Adipocyte (in vitro differentiated cells): ENCODE data around the gene ATG7.
A peak's percentile ranks its signal among the peaks of the same experiment; 100 is the strongest.

ENCODE experiments used
- DNase-seq: peaks from one replicate; pipeline ENCODE4 v3.0.0-alpha.2; 2015; ENCODE audit warnings: low read depth
- H3K27me3 ChIP-seq: replicated peaks from 2 replicates; pipeline ENCODE4 v1.7.0; 2013; ENCODE audit warnings: mild to moderate bottlenecking, low read length, moderate library complexity; ENCODE audit not compliant: control insufficient read depth, insufficient read depth
- H3K36me3 ChIP-seq: 2 replicates; pipeline ENCODE4 v1.7.0; 2013; ENCODE audit warnings: low read length, mild to moderate bottlenecking, moderate library complexity; ENCODE audit not compliant: control insufficient read depth, insufficient read depth, severe bottlenecking
- H3K4me1 ChIP-seq: 2 replicates; pipeline ENCODE4 v1.7.0; 2013; ENCODE audit warnings: mild to moderate bottlenecking, low read length, moderate library complexity; ENCODE audit not compliant: control insufficient read depth, insufficient read depth
- H3K4me3 ChIP-seq: 2 replicates; pipeline ENCODE4 v1.7.0; 2013; ENCODE audit warnings: mild to moderate bottlenecking, low read length, moderate library complexity
- H3K9ac ChIP-seq: 2 replicates; pipeline ENCODE4 v1.7.0; 2013; ENCODE audit warnings: mild to moderate bottlenecking, low read length, moderate library complexity
- H3K9me3 ChIP-seq: 2 replicates; pipeline ENCODE4 v1.7.0; 2013; ENCODE audit warnings: mild to moderate bottlenecking, low read length, moderate library complexity; ENCODE audit not compliant: control insufficient read depth

The ATG7 gene

DNA sequence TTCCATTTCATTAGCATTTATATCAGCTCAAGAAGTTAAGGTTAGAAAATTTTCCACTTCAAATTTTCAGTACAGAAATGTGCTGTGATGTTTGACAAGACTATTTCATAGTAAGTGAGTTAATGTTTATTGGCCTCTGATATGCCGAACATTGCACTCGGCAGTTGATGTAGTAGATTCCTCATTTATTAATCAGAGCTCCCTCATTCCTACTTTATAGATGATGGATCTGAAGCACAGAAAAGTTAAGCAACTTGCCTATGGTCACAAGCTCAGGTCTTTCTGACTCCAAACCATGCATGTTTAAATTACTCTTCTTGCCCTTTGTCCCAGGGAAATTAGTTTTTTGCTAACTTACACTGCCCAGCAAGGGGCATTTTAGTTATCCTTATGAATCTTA lies 92.0 kb downstream of the ATG7 start:
- Histone ChIP-seq H3K27me3 (no peaks in the 10 kb centered on the region), H3K4me3 (no peak overlapping the region), H3K36me3 (peaks cover 55% of the 10 kb centered on the region), H3K9ac (no peak overlapping the region), H3K9me3 (no peaks in the 10 kb centered on the region), H3K4me1 (peaks cover 26% of the 10 kb centered on the region)
- no peak for DNase-seq

DNA sequence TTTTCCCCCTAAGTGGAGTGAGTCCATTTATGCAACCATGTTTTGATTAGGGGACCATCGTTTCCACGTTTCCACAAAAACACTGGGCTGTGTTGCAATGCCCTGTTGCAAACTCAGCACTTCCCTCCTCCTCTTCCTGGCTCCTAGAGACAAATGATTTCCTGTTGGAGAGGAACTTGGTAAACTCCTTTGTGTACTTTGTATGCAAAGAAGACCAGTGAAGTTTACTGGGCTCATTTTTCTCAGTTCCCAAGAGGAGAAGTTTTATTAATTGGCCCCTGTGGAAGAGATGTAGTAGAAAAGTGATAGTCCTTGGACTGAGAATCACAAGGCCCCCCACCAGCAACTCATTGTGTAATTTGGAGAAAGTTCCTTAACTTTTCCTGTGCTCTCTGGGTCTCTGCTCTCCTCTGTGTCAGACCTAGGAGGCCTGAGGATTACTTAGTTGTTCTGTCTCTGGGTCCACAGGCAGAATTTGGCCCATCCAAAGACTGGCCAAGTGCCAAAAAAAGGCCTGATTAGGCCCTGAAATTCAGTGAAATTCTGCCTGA lies 95.0 kb downstream of the ATG7 start:
- Histone ChIP-seq H3K9me3 (no peaks in the 10 kb centered on the region), H3K36me3 (peaks cover 48% of the 10 kb centered on the region), H3K4me3 (no peak overlapping the region), H3K4me1 (peaks cover 26% of the 10 kb centered on the region), H3K27me3 (no peaks in the 10 kb centered on the region), H3K9ac (peak overlapping the region; percentile 63)
- DNase-seq = peak; percentile 65

DNA sequence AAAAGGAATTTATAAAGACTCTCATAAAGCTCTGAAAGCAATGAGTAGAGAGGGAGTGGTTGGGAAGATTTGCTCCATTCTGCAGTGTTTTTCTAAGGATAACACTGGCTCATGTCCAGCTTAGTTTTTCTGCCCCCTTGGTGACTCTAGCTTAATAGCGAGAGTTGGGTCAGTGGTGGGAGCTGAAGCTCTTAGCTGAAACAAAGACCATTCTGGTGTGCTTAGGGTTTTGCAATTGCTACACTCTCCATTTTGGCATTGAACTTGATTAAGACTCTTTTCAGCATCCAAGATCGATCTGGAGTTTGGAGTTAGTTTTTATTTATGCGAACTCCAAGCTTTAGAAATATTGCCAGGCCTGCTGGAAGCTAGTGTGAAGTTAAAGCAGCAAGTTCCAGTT lies 98.0 kb downstream of the ATG7 start:
- Histone ChIP-seq H3K4me1 (peaks cover 16% of the 10 kb centered on the region), H3K9me3 (no peaks in the 10 kb centered on the region), H3K36me3 (peaks cover 35% of the 10 kb centered on the region), H3K9ac (no peak overlapping the region), H3K27me3 (no peaks in the 10 kb centered on the region), H3K4me3 (no peak overlapping the region)
- DNase-seq = no peak

DNA sequence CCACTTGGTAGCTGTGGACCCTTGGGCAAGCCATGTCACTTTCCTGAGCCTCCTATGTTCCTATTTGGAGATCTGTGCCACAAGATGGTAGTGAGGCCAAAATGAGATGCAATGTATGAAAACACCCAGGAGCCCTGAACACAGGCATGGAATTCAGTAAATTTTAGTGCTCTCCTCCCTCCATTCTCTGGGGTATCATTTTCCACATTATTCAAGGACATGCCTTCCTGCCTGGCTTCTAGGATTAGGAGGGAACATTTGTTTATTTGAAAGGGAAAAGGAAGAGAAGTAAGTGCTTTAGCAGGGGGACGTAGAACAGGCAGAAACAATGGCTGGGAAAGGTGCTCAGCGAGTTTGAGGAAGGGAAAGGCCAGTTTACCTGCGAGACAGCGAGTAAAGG lies 98.8 kb downstream of the ATG7 start:
- H3K4me1 ChIP-seq = peaks cover 20% of the 10 kb centered on the region
- no peak overlapping the region for H3K9ac ChIP-seq
- no peak for DNase-seq

DNA sequence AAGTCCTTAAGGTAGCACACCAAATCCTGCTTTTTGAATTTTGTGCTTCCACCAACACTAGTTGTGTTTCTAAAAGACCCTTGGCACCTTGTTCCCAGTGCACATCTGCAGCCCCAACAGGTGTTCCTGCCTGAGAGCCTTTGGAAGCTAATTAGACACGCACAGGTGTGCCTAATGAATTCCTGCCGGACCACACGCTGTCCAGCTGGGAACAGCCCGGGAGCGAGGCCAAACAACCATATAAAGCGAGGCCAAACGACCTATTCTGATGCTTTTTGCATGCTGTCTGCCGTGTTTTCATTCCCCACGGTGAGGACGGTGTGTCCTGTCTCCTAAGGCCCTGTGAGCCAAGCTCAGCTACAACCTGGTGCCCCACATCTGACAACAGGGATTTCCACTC lies 99.5 kb downstream of the ATG7 start:
- no peaks in the 10 kb centered on the region for H3K27me3 ChIP-seq
- no peaks in the 10 kb centered on the region for H3K9me3 ChIP-seq
- peaks cover 19% of the 10 kb centered on the region for H3K4me1 ChIP-seq
- H3K9ac ChIP-seq = no peak overlapping the region
- H3K36me3 ChIP-seq = peaks cover 29% of the 10 kb centered on the region
- no peak overlapping the region for H3K4me3 ChIP-seq
- no peak for DNase-seq

More for the DNA sequence above, 98.8 kb downstream of the ATG7 start:
- H3K36me3 ChIP-seq = peaks cover 29% of the 10 kb centered on the region
- no peak overlapping the region for H3K4me3 ChIP-seq
- no peaks in the 10 kb centered on the region for H3K27me3 ChIP-seq
- H3K9me3 ChIP-seq = no peaks in the 10 kb centered on the region

DNA sequence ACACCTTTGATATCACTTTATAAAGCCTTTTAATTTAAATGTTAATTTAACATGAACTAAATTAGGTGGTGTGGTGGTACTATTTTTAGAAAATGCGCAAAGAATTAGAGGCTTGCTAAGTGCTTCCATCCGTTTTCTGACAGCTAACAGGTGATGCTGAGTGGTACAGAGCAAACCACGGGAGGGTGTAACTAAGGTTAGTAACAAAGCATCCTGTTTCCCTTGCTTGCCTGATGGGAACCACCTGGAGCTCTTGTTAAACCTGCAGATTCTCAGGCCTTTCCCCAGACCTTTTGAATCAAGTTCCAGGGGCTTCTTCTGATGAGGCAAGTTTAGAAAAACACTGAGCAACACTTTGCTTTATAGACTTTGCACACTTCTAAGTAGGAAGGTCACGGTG lies 101.0 kb downstream of the ATG7 start:
- Histone ChIP-seq H3K36me3 (peaks cover 29% of the 10 kb centered on the region), H3K9me3 (no peaks in the 10 kb centered on the region), H3K9ac (no peak overlapping the region), H3K4me1 (peaks cover 8% of the 10 kb centered on the region), H3K4me3 (no peak overlapping the region), H3K27me3 (no peaks in the 10 kb centered on the region)
- DNase-seq = no peak

- Histone ChIP-seq H3K4me1 (peaks cover 8% of the 10 kb centered on the region), H3K9ac (no peak overlapping the region), H3K36me3 (peaks cover 29% of the 10 kb centered on the region), H3K9me3 (no peaks in the 10 kb centered on the region), H3K4me3 (no peak overlapping the region), H3K27me3 (no peaks in the 10 kb centered on the region)
- DNase-seq = no peak
These were observed 101.5 kb downstream of the ATG7 start for GRCh38 chr3:11373654-11374053.

- Histone ChIP-seq H3K36me3 (peaks cover 20% of the 10 kb centered on the region), H3K27me3 (no peaks in the 10 kb centered on the region), H3K4me3 (no peak overlapping the region), H3K4me1 (peaks cover 12% of the 10 kb centered on the region), H3K9ac (no peak overlapping the region), H3K9me3 (no peaks in the 10 kb centered on the region)
- DNase-seq = no peak
These were observed 103.3 kb downstream of the ATG7 start for GRCh38 chr3:11375333-11376088.

DNA sequence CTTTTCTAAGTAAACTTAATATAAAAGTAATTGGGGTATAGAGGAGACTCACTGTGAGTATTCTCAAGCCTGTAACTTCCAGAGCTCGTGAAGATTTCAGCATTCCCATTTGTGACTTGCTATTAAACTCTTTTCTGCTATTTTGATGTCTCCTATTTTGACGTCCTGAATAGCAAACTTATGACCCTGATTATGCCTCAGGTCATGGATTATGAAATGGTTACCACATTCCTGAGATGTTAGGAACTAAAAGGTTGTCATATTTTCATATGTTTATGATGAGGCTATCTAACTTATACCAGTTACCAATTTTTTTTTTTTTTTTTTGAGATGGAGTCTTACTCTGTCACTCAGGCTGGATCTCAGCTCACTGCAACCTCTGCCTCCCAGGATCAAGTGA lies 105.5 kb downstream of the ATG7 start:
- H3K4me1 ChIP-seq = peaks cover 14% of the 10 kb centered on the region
- H3K9ac ChIP-seq = no peak overlapping the region
- no peak for DNase-seq
- H3K27me3 ChIP-seq = no peaks in the 10 kb centered on the region
- H3K4me3 ChIP-seq = no peak overlapping the region
- H3K36me3 ChIP-seq = peaks cover 7% of the 10 kb centered on the region
- no peaks in the 10 kb centered on the region for H3K9me3 ChIP-seq

- Histone ChIP-seq H3K4me3 (no peak overlapping the region), H3K9ac (peak overlapping the region; percentile 34), H3K9me3 (no peaks in the 10 kb centered on the region), H3K27me3 (no peaks in the 10 kb centered on the region), H3K36me3 (no peaks in the 10 kb centered on the region), H3K4me1 (peaks cover 17% of the 10 kb centered on the region)
- DNase-seq = peak; percentile 83
These were observed 107.1 kb downstream of the ATG7 start for GRCh38 chr3:11379238-11379823.

DNA sequence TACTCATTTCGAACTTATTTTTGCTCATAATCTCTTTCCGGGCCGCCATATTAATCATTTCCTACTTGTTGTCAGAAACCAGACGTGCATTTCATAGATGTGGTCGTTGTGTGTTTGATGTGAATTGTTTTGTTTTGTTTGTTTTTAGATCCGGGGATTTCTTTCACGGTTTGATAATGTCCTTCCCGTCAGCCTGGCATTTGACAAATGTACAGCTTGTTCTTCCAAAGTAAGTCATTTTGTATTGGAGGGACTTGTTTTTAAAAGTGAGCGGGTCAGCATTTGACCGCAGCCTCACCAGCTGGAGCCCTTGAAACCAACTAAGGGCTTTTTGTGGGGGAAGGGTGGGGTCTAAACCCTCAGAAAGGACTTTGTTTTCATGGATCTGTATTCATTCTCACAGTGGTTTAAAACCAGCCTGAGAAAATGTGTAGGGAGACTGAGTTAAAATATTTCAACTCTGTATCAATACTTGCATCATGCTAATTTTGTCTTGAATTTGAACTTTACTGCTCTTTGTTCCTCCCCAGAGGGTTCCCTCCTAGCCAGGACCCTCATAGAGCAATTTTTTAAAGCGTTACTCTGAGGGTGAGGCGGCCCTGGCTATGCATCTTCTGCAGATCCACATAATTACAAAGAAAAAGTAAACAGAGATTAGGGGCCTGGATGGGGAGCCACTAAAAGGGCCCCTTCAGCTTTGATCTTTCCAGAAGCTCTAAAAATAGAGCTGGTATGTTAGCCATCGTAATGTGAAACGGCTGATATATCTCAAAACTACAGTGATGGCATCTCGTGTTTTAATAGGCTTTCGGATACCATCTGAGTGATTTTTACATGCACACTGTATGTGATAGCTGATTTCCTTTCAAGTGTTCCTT lies 107.9 kb downstream of the ATG7 start:
- Histone ChIP-seq H3K27me3 (no peaks in the 10 kb centered on the region), H3K36me3 (no peaks in the 10 kb centered on the region), H3K9ac (peak overlapping the region; percentile 34), H3K4me1 (peaks cover 21% of the 10 kb centered on the region), H3K4me3 (no peak overlapping the region), H3K9me3 (no peaks in the 10 kb centered on the region)
- peak; percentile 27 for DNase-seq
